HG02623 (cell line): ENCODE data around the gene TAF5.
A peak's percentile ranks its signal among the peaks of the same experiment; 100 is the strongest.
"Not testable (repeated sequence)": the region's sequence is repeated elsewhere in the genome, so short reads cannot be mapped to it uniquely, and the experiment has no call there.

Experiments used
- ATAC-seq: cut with Tn5 transposase; IDR thresholded peaks from one replicate; pipeline ENCODE4 v1.9.1; 2021; ENCODE audit warnings: moderate library complexity; ENCODE audit not compliant: unreplicated experiment

The TAF5 gene

DNA sequence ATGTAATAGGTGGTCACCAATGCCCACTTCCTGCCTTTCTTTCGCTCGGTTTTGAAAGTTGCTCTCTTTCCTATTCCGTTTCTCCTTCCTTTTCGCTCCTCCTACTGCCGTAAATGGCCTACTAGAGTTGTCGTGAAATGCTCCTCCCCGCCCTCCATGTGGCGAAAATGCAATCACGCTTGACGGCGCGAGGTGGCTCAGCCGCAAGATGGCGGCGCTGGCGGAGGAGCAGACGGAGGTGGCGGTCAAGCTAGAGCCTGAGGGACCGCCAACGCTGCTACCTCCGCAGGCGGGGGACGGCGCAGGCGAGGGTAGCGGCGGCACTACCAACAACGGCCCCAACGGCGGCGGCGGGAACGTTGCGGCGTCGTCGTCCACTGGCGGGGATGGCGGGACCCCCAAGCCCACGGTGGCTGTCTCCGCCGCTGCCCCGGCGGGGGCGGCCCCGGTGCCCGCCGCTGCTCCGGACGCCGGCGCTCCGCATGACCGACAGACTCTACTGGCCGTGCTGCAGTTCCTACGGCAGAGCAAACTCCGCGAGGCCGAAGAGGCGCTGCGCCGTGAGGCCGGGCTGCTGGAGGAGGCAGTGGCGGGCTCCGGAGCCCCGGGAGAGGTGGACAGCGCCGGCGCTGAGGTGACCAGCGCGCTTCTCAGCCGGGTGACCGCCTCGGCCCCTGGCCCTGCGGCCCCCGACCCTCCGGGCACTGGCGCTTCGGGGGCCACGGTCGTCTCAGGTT is at the start of gene TAF5:
TAF5 (plus strand) TSS at position 195 of the 737 bp plus-strand sequence; CDS start at position 209, 14 bp downstream.
- ATAC-seq: peak; percentile 42

DNA sequence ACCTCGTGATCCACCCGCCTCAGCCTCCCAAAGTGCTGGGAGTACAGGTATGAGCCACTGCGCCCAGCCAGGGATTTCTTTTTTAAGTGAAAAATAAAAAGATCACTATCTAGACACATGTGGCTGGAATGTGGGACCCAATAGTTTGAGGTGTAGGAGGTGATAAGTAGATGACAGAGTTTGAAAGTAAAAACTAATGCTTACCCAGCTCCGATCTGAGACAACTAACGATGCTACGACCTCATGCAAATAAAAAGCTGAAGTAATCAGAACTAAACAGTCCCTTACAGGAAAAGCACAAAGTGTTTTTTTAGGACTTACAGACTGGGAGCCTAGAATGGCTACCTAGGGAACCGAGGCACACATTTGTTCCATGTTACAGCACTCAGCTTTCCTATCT is 39.9 kb upstream of the TAF5 start:
- ATAC-seq: no peak

DNA sequence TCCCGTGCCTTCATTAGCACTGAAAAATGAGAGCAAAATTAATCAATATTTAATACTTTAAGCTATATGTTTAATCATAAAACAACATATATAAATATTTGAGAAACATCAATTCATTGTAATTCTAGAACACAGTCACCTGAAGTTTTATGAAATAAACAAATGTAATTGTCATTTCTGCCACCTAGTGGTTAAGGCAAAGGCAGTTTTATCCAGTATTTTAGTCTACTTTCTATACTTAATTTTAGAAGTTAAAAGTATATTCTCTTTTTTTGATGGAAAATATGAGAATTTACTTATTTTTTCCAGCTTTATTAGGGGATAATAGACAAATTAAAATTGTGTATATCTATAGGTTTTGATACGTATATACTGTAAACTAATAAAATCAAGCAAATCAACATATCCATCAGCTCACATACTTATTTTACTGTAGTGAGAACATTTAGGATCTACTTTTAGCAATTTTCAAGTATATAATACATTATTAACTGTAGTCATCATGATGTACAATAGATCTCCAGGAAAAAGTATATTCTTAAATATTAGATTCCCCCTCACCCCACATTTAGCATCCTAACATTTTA is 33.7 kb upstream of the TAF5 start:
- ATAC-seq: no peak

DNA sequence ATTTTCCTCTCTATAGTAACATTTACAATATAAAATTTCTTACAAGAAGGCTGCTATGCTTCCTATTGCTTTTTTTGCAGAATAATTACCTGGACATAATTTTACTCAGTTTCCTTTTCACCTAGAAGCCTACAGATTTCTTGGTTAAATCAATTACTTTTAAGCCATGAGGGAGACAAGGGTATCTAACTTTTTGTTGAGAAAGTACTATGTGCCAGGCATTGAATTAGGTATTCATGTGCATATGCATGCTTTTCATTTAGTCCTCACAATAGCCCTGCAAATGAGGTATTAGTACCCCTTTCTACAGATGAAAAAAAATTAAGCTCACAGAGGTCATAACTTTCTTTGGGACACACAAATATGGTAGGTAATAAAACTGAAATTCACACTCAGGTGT is 33.2 kb upstream of the TAF5 start:
- no peak for ATAC-seq

DNA sequence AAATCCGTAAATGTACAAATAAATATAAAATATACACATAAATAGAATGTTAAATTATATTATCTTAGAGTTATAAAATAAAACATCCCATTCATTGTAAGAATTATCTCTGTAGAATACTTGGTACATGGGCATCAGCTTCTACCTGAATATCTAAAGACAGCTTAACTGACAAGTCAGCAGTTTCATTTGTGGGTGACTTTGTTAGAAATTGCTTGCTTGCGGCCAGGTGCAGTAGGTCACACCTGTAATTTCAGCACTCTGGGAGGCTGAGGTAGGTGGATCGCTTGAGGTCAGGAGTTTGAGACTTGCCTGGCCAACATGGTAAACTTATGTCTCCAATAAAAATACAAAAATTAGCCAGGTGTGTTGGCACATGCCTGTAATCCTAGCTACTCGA is 31.4 kb upstream of the TAF5 start:
- ATAC-seq: no peak

DNA sequence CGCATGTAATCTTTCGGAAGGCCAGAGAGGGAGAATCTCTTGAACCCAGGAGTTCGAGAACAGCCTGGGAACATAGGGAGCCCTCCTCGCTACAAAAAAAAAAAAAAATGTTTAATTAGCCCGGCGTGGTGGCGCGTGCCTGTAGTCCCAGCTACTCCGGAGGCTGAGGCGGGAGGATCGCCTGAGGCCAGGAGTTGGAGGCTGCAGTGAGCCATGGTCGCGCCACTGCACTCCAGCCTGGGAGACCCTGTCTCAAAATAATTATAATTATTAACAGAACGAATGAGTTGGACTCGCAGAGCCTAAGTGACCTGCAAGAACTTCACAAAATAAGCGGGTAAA is 17.6 kb upstream of the TAF5 start:
- ATAC-seq: no peak

DNA sequence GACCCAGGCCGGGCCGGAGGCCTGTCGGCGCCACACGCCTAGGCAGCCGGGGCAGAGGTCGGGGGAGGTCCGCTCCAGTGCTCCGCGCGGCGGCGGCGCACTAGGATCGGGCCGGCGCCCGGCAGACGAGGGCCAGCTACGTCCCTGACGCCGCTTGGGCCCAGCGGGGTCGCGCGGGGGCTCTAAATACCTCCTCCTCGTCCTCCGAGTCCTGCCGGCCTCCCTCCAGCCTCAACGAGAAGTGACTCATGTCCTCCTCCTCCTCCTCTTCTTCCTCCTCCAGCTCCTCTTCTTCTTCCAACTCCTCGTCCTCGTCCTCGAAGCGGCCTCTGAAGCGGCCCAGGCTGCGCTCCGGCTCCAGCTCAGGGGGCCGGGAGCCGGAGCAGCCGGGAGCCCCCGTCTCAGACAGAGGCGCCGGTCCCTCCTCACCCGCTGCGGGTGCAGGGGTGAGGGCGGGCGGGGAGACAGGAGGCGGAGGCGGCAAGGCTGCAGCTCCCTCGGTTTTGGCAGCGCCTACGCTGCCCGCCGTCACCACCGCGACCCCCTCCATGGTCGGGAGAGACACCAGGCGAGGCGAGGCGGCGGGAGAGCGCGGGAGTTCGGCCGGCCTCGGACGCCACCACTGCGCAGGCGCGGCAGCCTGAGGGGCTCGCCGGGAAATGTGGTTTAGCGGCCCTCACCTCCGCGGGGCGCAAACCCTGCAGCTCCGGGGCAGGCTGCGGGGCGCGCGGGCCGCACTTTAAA is 17.1 kb upstream of the TAF5 start, which contains the start of gene PCGF6:
PCGF6 (minus strand) TSS at position 624 of the 744 bp plus-strand sequence; CDS start at position 550, 74 bp downstream.
- ATAC-seq: peak; percentile 79

DNA sequence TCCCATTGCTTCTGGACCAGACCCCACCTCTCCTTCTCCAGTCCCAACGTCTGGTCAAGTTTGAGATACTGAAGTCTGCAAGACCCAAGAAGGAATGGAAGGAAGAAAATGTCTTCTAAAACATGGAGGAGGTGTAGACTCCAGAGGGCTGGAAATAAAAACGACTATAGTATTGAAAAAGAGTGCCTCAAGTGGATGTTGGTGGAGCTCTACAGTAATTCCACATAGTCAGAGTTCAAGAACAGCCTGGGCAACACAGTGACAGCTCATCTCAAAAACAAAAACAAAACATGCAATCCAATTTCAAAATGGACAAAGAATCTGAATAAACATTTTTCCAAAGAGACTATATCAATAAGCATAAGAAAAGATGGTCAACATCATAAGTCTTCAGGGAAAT is 14.5 kb upstream of the TAF5 start:
- ATAC-seq: no peak

DNA sequence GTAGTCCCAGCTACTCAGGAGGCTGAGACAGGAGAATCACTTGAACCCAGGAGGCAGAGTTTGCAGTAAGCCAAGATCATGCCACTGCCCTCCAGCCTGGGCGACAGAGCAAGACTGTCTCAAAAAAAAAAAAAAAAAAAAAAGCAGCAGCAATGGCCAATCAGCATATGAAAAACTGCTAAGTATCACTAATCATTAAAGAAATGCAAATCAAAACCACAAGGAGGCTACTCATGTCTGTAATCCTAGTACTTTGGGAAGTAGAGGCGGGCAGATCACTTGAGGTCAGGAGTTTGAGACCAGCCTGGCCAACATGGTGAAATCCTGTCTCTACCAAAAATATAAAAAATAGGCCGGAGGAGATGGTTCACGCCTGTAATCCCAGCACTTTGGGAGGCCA is 13.2 kb upstream of the TAF5 start:
- ATAC-seq: not testable (repeated sequence)

DNA sequence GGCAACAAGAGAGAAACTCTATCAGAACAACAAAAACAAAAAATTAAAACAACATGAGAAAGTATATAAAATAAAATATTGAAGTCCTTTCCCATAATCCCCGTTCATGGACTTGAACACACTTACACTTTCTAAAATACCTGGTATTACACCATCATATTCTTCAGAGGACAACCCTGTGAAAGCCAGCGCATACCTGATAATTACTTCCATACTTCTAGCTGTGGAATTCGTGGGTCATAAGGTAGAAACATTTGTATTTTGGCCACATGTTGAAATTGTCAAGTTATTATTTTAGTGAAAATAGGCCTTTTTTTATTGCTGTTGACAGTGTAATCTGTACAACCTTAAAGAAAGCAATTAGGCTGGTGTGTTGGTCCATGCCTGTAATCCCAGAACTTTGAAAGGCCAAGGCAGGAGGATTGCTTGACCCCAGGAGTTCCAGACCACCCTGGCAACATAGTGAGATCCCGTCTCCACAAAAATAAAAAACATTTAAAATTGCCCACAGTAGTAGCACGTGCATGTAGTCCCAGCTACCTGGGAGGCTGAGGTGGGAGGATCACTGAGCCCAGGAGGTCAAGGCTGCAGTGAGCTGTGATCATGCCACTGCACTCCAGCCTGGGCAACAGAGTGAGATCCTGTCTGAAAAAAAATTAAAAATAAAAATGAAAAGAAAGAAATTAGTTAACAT is 11.7 kb upstream of the TAF5 start:
- no peak for ATAC-seq

DNA sequence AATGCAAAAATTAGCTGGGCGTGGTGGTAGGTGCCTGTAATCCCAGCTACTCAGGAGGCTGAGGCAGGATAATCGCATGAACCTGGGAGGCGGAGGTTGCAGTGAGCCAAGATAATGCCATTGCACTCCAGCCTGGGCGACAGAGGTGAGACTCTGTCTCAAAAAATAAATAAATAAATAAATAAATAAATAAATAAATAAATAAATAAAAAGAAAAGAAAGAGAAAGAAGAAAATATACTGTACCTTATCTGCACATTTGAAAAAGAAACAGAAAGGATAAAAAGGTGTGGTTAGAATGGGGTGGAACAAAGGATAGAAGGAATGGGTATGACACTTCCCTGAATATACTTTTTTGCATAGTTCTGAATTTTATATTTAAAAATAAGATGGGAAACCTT is 8.3 kb upstream of the TAF5 start:
- ATAC-seq: not testable (repeated sequence)

DNA sequence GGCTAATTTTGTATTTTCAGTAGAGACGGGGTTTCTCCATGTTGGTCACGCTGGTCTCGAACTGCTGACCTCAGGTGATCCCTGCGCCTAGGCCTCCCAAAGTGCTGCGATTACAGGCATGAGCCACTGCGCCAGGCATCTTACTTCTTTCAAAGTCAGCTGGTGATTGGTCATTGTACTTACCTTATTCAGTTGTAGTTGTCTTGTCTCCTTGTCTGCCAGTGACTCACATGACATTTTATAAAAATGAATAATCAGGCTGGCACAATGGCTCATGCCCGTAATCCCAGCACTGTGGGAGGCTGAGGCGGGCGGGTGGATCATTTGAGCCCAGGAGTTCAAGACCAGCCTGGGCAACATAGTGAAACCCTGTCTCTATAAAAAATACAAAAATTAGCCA is 7.0 kb upstream of the TAF5 start:
- ATAC-seq: not testable (repeated sequence)

DNA sequence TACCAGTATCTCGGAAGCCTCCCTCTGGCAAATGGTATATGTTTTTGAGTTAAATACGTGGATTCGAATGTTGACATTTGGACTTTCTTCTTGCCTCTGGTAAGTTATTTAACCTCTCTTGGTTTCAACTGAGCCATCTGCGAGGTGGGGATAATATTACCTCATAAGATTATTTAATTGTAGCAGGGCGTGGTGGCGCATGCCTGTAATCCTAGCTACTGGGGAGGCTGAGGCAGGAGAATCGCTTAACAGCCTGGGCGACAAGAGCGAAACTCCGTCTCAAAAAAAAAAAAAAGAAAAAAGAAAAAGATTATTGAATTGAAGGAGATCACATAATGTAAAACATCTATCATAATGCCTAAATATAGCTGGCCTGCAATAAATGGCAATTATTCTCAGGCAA is 396 bp upstream of the TAF5 start:
- no peak for ATAC-seq

DNA sequence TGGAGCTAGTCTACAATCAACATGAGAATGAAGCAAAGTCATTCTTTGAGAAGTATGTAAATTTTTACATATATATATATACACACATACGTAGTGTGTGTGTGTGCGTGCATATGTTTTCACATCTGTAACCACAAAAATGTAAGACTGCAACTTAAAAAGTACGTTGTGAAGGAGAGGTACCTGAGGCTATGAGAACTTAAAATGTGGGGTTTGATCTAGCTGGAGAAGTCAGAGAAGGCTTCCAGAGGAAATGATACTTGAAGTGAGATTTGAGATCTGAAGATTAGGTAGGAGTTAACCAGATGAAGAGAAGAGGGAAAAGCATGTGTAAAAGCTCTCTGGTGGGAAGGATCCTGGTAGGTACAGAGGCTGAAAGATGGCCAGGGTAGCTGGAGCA is 5.8 kb downstream of the TAF5 start:
- no peak for ATAC-seq

DNA sequence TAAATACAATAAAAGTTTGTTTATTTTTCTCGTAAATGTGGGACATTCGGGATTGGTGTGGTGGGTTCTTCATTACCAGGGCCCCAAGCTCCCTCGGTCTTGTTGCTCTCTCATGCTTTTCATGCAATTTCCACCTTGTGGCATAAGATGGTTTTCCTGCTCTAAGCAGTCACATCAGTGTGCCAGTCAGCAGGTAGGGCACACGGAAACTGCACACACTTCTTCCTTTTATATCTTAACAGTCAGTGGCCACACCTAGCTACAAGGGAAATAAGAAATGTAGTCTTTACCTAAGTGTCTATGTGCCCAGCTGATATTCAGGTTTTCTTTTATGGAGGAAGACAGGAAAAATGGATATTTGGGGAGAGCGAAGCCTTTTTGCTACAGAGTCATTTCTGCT is 6.5 kb downstream of the TAF5 start:
- ATAC-seq: no peak

DNA sequence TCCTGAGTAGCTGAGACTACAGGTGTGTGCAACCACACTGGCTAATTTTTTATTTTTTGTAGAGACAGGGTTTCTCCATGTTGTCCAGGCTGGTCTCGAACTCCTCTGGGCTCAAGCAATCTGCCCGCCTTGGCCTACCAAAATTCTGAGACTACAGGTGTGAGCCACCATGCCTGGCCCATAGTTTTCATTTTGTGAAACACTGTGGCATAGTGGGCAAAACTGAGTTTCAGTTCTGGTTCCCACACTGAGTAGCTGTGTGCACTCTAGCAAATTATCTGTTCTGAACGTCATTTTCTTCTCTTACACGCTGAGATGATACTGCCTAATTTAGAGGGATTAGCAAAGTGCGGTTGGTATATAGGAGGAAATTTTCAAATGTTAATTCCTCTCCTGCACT is 15.0 kb downstream of the TAF5 start:
- no peak for ATAC-seq

DNA sequence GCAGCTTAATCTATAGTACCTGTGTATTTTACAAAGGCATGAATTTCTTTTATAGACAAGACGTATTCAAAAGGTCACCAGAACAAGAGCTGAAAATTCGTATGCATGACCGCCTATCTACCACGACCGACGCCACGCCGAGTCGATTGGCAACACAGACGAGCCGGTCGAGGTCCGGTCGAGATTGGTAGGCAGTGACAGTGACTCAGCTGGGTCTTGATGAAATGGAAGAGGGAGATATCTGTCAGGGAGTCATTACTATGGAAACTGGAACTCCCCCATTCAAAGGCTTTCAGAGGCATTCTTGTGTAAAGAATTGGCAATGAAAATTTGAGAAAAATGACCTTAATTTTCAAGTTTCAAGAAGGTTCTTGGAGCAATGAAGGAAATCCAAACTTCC is 26.4 kb downstream of the TAF5 start:
- ATAC-seq: no peak

DNA sequence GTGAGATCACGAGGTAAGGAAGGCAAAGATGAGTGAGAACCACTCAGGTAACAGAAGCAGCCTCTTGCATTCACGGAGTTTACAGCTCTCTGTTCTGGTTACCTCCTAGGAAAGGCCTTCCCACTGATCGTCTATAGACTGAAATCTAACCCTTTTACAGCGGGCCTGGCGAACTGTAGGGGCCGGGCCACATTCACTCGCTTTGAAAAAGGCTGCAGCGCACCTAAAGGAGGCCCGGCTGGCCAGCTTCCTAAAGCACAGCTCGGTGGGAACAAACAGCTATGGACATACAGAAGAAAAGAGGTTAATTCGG is 27.9 kb downstream of the TAF5 start:
- ATAC-seq: no peak

DNA sequence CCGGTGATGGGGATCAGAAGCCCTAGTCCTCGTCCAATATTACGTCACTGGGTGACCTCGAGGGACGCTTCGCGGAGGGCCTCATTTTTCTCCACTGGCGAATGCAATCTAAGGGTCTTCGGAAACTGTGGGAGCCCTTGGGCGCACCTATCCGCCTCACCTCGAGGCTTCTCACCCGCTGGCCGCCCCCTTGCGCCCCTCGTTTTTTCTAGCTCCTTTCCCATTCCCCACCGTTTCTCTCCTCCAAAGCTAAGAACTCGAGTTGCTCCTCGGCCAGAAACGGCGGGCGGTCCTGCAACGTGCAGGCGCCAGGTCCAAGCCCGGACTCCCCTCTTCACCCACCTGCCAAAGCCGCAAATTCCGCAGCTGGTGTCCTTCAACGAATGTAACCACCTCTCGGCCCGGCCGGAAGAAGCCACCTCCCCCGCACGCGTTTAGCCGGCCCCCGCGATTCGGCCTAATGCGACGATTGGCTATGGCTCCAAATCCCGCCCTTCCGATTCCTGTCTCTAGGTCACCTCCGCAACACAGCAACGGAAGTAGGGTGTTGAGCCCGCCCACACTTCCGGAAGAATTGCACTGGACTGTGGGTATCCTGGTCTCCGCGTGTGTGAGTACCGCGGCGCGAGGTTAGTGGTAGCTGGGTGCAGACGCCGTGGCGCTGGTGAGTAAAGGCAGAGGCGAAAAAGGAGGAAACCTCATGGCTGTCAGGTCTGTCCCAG is 28.5 kb downstream of the TAF5 start, which contains the start of the genes ATP5MK and PDCD11:
ATP5MK (minus strand) TSS at position 409 of the 722 bp plus-strand sequence. CDS start 4,018 bp downstream, outside the sequence.
PDCD11 (plus strand) TSS at position 560 of the 722 bp plus-strand sequence. CDS start 1,801 bp downstream, outside the sequence.
- ATAC-seq: peak; percentile 99

DNA sequence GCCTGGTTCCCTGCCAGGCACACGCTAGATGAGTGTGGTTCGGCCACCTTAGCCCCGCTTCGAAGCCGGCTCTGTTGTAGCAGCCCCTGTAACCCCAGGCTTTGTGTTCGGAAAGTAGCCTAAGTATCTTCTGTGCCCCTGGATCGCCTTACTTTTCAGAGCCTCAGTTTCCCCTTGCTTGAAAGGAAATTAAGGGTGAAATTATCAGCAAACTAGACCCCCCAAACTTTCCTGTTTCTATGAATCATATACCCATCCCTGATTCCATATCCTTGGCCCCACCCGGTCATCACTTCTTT is 29.0 kb downstream of the TAF5 start:
- ATAC-seq: no peak
